ENCODE measurements around the gene SMIM8.
"Not testable (repeated sequence)": the region's sequence is repeated elsewhere in the genome, so short reads cannot be mapped to it uniquely, and the experiment has no call there.

The SMIM8 gene, protein sequence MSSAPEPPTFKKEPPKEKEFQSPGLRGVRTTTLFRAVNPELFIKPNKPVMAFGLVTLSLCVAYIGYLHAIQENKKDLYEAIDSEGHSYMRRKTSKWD

DNA sequence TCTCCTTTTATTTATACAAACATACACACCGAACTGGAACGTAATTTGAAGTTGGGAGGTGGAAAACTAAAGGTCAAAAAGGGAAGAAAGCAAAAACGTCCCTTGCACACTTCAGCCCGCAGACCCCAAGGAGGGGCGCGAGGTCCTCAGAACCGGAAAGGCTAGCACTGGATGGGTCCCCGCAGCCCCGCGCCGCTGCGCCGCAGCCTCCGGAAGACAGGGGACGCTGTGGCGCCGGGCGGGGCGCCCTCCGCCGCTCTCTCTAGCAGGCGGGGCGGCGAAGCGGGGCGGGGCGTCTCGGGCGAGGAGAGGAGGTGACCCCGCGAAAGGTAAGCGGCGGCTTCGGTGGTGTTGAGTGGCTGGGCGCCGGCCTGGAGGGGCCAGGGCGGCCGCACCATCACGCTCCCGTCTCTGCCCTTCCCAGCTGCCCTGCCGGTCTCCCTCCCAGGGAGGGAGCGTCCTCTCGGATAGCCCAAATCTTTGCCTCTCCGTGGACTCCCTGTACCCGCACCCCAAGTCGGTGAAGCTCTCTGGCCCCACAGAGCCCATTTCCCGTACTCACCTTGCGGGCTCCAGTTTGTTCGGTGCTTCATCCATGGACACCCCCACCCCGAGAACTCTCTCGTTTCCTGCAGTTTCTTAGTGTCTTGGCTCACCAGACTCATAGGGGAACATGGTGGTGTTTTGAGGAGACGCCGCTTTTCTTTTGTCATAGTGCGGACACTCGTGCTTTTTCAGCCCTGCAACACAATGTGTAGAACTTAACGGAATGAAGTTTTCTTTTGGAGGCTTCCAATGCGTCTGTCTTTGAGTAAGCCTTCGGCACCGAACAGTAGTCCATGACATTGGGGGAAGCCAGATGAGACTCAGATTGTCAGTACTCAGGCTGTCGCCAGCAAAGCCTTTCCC lies at the start of gene SMIM8:
Gene SMIM8 (plus strand): TSS at position 285 of the 909 bp plus-strand sequence. CDS start 14,444 bp downstream, outside the sequence.
- peak in 1 of 2 experiments; percentile 15 for DNase-seq

DNA sequence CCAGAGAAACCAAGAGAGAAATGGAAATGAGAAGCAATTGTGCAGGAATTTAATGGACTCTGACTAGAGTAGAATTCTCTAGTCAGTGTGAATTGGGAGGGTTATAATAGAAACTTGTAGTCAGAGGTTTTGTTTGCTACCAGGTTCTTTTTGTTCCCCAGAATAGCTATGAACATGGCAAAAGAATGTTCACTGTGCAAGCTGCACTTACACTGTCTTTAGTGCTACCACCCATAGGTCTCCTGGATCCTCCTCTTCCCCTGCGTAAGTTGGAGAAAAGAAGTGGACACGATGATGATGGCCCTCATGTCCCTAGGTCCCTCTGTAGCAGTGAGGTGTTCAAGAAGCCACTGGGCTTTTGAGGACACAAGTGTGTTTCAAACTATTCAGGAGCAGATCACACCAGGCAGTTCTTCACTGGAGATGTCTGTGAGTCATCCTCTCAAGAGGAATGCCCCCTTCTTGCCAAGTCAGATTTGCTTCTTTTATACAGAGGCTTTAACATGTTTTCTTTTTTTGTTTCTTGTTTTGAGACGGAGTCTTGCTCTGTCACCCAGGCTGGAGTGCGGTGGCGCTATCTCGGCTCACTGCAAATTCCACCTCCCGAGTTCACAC lies 47.6 kb upstream of the SMIM8 start:
- DNase-seq, result no peak

DNA sequence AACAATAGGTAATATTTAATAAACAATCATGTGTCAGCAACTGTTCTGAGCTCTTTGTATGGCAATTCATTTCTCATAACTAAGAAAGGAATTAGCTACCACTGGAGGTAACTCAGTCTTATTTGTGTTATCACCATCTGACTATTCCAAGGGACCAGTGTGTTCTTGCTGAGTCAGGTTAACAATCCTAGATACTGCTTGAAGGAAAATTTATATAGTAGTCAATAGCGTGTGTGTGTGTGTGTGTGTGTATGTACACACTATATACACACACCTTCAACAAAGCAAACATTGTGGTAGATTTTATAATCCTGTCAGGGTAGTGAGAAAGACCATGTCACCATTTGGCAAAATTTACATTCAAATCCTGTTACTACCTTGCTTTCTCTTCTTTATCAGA lies 45.8 kb upstream of the SMIM8 start:
- DNase-seq, result no peak

DNA sequence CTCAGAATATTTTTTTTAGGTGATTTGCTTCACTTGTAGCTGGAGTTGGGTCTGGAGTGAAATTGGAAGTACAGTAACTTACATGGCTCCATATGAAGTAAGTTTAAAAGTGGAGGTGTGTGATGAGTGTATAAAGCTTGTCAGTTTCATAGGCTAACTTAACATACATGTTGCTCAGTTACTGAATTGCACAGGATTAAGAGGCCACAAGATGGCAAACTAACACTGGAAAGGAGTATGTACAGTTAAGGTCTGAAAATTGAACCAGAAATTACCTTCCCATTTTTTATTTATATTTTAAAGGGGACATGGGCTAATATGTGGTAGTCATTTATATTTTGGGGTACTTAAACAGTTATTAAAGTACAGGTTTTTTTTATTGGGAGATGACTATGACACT lies 45.3 kb upstream of the SMIM8 start:
- no peak for DNase-seq

DNA sequence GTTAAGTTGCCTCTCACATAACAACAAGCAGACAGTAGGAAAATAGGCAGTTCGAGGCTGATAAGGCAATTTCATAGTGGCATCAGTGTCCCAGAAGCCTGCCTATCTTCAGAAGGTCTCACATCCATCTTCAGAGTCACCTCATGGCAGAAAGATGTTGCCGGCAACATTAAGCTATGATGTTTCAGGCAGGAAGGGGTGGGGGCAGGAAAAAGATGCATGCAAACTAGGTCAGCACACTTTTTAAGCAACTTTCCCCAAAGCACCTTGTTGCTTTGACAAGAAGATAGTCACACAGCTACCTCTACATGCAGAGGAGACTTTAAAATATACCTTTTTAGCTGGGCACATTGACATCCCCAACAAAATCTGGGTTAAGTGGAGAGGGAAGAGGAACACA lies 43.2 kb upstream of the SMIM8 start:
- no peak for DNase-seq

DNA sequence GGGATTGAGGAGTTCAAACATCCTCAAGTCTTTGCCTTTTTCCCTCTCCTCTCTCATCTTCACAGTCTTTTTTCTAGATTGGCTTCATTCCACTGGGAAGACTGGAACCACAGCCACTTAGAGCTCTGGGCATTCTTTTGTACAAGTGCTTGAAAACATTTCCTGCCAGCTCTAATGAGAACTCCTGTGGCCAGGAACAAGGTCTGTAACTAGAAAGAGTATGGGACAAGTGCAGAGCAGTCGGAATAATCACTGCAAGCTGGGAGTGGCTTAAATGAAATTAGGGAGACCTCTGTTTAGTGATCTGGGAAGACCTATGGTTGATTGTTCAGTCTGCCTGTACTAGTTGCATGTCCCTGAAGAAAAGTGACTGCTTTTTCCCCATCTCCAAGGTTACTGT lies 41.0 kb upstream of the SMIM8 start:
- DNase-seq, result no peak

DNA sequence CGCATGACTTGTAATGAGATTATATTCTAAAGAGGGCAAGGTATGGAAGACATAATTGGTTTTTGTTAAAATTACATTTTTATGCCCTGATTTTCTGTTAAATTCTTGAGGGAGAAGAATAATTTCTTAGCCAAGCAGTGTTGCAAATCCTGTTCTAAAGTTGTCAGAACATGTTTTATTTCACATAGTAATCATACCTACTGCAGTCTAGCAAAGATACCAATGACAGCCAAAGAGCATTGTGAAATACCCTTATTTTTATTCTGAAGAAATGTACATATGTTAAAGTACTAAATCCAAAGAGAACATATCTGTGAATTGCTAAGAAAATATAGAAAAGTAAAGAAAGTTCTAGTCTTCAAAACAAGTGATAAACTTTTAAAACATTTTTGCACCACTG lies 39.6 kb upstream of the SMIM8 start:
- no peak for DNase-seq

DNA sequence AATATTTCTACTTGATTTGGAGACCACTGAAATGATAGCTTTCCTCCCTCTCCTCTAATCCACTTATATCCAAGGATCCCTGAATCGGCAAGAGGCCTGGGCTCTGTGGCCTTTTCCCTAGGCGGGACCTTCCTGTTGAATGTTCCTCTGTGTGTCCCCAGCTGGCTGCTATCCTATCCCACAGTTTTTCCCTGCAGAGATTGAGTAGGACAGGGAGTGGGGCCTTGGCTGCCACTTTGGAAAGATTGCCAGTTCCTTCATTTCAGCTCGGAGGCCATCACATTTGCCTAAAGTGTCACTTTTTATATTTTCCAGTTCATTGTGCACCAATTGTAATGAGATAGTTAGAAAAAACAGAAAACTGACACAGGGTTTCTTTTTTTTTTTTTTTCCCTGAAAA lies 38.9 kb upstream of the SMIM8 start:
- no peak for DNase-seq

DNA sequence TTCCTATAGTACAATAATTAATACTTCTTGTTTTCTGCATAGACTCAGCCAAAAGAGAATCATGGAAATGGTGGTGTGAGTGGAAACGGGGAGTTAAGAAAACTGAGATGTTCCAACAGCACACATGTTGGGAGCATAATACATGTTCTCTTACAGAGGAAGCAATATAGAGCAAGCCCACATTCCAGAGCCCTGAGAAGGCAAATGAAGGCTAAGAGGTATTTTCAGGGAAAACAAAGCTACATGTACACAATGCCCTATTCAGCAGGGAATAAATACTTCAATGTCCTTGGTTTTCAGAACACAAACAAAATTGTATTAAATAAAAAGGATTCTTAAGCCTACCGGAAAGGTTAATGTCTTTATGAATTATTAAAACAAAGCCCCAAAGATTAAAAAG lies 35.1 kb upstream of the SMIM8 start:
- no peak for DNase-seq

DNA sequence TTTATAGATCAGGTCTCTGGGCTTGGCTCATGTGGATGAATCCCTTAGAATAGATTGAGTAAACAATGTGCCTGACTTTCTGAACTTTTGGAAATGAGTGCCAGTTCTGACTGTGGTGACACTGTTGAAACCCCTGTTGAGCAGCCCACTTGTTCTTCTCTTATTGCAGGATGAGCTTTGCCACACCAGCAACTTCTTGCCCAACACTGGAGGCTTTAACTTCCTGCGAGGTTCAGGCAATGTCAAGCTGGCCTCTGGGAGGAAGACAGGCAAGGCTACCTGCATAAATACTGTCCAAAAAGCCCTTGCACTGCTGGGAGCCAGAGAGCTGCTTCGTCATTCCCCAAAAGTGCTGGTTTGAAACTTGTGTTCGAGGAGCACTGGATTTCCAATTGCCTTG lies 32.8 kb upstream of the SMIM8 start:
- DNase-seq, result no peak

DNA sequence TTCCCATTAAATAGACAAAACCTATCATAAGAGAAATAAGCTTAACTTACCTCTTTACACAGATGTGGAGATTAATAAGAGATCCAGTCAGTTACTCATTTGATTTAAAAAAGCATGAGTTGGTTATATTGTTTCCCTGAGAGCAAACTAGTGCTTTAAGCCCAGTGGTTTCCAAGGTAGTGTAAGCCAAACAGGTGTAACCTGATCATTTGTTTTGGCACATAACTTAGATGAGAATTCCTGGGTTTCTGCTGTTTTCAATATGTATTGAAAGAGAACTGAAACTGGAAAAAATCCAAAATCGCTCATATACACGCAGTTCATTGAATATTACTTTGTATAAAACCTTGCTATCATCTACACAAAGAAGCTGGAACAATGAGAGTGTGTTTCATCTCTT lies 30.5 kb upstream of the SMIM8 start:
- DNase-seq, result no peak

DNA sequence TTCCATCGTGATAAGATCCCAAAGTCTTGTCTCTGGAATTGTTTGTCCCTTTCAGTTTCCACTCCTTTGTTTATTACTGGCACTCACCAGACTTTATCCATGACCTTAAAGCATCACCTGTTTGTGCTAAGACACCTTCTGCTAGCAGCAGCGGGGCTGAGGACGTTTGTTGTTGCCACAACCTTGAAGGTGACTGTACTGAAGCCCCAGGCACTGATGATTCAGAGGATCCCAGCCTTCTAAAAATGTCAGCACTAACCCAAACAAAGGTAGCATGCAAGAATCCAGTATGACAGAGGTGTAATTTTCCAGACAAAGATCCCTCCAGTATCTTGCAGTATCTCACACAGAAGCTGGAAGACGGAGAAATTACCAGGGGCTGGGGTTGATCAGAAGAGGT lies 28.9 kb upstream of the SMIM8 start:
- no peak for DNase-seq

DNA sequence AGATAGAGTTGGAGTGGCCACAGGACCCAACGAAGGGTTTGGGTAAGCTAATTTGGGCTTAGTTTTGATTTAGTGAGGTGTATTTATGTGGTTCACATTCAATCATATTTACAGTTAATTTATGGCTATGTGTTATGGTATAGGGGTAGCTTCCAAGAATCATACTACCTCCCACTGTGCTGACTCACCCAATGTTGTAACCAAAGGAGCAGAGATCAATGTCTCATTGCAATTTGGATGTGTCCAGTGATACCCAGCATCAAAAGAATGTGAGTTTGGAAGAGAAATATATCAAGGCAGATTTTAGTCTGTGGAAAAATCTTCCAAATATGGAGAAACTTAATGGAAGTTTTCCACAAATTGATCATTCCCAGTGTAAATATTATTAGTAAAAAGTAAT lies 25.3 kb upstream of the SMIM8 start:
- DNase-seq, result no peak

DNA sequence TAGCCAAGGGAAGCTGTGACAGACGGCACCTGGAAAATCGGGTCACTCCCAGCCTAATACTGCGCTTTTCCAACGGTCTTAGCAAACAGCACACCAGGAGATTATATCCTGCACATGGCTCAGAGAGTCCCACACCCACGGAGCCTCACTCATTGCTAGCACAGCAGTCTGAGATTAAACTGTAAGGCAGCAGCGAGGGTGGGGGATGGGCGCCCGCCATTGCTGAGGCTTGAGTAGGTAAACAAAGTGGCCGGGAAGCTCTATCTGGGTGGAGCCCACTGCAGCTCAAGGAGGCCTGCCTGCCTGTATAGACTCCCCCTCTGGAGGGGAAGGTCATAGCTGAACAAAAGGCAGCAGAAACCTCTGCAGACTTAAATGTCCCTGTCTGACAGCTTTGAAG lies 21.1 kb upstream of the SMIM8 start:
- not testable (repeated sequence) for DNase-seq

DNA sequence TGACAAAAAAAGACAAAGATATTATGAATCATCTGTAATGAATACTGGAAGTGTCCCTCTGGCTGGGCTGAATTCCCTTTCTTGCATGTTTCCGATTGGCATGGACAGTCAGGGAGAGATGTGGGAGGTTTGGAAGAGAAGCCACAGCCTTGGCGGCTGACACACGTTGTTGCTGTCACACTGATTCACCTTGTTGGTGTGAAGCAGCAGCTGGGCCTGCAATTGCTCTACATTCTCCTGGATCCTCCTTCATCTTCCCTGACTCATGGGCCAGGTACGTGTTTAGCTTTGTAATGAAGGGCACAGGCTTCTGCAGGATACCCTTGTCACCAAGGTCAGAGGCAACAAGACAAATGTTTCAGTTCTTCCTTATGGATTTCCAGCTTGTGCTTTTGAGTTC lies 13.4 kb upstream of the SMIM8 start:
- no peak for DNase-seq

DNA sequence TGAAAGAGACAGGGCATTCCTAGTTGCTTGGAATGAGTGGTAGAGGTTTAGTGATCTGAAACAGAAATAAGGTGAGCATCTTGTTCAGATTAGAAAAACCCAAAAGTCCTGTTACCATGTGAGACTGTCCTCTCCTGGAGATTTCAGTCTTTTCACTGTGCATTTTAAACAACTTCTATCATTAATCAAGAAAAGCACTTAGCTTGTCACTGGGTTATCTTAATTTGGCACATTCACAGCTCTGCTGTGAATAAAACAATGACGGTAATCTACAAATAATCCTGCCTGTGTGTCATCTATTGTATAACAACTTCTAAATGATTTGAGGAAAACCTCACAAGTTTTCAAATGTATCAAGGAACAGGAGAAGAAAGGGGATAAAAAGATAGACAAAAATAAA lies 9.5 kb upstream of the SMIM8 start:
- DNase-seq, result no peak

DNA sequence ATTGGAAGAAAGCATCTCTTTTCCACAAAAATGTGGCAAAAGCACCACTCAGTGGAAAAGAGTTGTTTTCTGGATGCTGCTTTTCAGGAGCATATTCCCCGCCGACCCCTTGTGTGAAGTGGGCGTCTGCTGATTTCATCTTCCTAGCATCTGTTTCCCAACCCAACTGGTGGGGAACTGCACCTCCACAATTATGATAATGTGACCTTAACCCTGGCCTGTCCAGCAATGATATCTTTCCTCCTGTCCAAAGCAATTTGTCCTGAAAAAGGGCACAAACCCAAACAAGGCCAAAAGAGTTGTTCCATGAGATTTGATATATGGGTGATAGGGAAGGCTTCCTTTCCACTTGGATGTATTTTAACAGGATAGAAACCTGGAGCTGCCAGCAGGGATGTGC lies 7.3 kb upstream of the SMIM8 start:
- no peak for DNase-seq

DNA sequence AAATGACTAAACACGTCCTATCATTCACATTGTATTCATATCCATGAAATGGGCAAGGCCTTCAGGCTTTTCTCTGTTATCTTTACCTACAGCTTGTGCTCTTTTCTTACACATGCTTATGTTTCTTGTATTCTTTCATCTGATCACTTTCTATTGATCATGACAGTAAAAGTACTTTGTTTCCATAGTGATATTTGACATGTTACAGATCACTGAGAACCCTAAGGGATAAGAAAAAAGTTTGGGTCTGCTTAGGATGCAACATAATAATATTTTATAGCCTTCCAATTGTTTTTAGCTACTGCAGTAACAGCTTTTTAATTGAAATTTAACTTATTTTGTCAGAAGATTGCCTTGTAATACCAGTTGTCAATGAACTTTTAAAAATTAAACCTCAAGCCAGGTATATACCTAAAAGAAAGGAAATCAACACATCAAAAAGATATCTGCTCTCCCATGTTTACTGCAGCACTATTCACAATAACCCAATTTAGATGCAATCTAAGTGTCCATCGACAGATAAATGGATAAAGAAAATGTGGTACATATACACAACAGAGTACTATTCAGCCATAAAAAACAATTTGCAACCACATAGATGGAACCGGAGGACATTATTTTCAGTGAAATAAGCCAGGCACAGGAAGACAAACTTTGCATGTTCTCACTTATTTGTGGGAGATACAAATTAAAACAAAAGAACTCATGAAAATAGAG lies 3.0 kb upstream of the SMIM8 start:
- no peak for DNase-seq

DNA sequence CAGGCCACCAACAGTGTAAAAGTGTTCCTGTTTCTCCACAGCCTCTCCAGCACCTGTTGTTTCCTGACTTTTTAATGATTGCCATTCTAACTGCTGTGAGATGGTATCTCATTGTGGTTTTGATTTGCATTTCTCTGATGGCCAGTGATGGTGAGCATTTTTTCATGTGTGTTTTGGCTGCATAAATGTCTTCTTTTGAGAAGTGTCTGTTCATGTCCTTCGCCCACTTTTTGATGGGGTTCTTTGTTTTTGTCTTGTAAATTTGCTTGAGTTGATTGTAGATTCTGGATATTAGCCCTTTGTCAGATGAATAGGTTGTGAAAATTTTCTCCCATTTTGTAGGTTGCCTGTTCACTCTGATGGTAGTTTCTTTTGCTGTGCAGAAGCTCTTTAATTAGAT lies 1.5 kb downstream of the SMIM8 start:
- not testable (repeated sequence) for DNase-seq

DNA sequence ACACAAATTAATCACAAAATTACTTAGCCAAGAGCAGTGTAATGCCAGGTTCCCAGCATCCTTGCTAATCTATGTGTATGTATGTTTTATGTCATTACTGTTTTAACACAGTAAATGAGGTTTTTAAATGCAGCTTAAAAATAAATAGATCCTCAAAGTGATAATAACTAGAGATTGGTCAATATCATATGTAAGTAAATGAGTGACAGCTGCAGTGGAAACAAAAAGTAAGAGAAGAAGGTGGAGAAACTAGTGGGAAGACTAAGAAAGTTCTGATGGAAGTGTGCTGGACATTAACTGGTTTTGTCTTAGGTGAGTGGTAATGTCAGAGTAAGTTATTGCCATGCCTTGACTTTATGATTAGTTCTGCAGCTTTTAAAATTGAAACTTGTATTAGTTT lies 8.6 kb downstream of the SMIM8 start:
- no peak for DNase-seq

DNA sequence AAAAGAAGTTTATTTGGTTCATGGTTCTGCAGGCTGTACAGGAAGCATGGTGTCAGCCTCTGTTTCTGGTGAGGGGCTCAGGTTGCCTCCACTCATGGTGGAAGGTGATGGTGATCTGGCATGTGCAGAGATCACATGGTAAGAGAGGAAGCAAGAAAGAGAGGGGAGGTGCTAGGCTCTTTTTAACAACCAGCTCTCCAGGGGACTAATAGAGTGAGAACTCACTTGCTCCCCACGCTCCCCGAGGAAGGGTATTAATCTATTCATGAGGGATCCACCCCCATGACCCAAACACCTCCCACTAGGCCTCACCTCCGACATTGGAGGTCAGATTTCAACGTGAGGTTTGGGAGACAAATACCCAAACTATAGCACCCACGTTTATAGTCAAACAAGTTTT lies 10.6 kb downstream of the SMIM8 start:
- DNase-seq, result no peak

DNA sequence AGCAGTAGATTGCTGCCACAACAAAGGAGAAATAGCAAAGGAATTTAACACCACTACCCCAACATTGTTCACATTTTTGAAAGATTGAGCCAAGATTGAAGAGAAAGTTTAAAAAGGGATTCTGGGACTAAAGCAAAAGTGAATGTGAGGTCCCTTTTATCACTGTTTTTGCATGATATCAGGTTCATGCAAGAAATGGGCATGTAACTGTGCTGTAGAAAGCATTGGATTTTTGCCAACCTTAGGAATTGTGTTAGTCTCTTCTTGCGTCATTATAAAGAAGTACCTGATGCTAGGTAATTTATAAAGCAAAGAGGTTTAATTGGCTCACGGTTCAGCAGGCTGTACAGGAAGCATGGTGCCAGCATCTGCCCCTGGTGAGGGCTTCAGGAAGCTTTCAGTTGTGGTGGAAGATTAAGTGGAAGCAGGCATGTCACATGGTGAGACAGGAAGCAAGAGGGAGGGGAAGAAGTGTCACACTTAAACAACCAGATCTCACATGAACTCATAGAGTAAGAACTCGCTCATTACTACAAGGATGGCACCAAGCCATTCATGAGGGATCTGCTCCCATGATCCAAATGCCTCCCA lies 11.3 kb downstream of the SMIM8 start:
- DNase-seq, result no peak

DNA sequence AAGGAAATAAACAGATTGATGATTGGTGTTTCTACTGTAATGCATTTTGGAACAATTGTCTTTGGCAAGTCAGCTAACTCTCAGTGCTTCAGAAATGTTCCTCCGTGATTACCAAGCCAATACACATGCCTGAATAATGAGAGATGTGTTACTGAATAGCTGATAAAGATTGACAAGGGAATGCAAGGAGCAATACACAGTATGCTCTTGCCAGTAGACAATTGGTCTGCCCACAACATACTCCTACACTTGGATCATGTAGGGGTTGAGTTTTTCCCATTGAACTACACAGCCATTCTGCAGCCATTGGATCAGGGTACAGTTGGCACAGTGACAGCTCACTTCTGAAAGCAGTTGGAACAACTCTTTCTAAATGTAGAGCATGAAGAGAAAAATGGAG lies 12.3 kb downstream of the SMIM8 start:
- DNase-seq, result no peak
